Left renal cortex interstitium (tissue), 4 donors: Measurements from ENCODE around the gene SLC38A2. TPM values are rescaled to one million over a fixed set of nuclear protein-coding genes. Genes with fewer than 3 reads are reported as not detected.

Experiments
- DNase-seq, 4 donors: peaks; one replicate each; pipeline ENCODE4 v3.0.0-alpha.2; 2013; ENCODE audit warnings: low read depth in 4 of 4, low spot score in 2 of 4, missing footprints in 1 of 4
- polyA plus RNA-seq, 4 donors: library from polyadenylated mRNA; unstranded; fragments of 120-200 nt; gene quantifications; one replicate each; pipeline ENCODE4 v1.2.1, GENCODE V29; 2013; ENCODE audit not compliant: insufficient read length in 4 of 4

Gene SLC38A2
- polyA plus RNA-seq, 4 donors = 159 to 202 (median 185) TPM

DNA sequence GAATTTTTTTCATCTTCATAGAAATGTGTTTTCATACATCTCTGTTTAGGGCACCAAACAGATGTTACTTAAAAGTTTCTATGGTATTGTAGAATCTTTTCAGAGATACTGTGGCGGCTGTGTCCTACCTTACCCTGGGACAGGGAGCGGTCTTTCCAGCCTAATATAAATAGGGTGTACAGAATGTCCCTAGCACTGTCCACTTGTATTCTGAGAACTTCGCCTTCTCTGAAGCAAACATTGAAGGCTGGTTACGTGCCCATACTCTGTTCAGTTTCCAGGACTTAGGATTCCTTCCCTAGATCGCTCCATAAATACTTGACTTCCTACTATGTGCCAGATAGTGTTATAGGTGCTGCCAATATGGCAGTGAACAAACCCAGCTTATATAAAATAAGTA, 24.3 kb upstream of the SLC38A2 start:
- no peak for DNase-seq

- DNase-seq = no peak
Observed at GRCh38 chr12:46395388-46395787, 22.8 kb upstream of the SLC38A2 start.

DNA sequence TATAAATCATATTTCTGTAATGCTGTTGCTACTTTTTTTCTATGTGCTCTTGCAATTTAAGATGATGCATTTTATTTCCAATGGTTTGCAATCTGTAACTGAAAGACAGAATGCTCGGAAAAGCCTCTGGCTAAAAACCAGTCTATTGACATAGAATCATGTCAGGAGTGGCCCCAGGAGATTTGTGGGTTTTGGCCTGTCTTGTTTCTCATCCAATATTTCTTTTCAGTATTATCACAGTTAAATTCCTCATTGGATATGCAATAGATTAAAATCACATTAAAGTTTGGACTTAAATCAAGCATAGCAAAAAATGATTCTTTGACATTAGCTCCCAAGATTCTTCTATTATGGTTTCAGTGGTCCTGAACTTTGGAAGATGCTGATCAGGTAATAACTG, 19.1 kb upstream of the SLC38A2 start:
- DNase-seq = no peak

GRCh38 chr12:46390881-46391280, 18.3 kb upstream of the SLC38A2 start:
- no peak for DNase-seq

- no peak for DNase-seq
Observed at GRCh38 chr12:46390304-46390703, 17.7 kb upstream of the SLC38A2 start.

DNA sequence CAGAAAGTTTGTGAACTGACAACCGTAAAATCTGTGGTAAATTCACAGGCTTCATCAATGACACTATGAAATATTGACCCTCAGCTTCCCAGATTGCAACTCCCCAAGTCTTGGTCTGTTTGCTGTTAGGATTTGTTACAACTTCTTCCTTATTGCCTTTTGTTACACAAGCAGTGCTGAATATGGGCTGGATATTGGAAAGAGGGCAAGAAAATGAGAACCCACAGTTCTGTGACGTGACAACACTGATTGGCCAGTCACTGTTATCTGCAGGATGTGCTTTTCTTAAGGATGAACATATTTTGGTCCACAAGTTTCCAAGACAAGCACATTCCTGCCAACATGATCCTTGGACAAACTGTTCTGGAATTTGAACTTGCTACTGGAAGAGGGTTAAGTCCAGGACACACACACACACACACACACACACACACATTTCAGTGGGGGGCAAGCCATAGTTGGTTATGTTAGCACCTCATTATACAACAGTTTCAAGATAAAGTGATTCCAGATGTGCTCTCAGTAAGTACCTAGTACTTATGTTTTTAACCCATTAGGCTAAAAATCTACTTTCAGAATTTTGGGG, 16.6 kb upstream of the SLC38A2 start:
- no peak for DNase-seq

DNA sequence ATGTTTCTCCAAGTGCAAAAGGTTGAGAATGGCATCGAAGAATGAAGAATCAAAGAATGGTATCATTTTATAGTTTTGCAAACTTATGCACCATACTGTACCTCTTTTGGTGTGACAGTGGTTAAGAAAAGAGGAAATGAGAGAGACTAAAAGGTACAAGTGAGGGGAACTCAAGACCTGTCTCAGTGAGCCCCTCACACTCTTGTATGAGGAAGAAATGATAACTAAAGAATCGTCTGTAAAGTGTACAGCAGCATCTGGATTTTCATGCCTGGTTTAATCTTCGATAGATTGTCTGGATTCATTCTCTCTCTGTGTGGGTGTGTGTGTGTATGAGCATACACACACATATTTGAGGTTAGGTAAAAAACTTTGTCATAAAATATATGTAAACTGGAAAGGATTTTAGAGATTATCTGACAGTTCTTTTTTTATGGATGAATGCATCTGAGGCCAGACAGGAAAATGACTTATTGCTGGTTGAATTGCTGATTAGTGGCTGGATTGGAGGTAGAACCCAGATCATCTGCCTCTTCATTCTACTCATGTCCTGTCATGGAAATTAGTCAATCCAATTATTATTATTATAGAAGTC, 16.0 kb upstream of the SLC38A2 start:
- no peak for DNase-seq

- DNase-seq = no peak
Observed at GRCh38 chr12:46387670-46388069, 15.1 kb upstream of the SLC38A2 start.

GRCh38 chr12:46386877-46387629, 14.5 kb upstream of the SLC38A2 start:
- DNase-seq = no peak

DNA sequence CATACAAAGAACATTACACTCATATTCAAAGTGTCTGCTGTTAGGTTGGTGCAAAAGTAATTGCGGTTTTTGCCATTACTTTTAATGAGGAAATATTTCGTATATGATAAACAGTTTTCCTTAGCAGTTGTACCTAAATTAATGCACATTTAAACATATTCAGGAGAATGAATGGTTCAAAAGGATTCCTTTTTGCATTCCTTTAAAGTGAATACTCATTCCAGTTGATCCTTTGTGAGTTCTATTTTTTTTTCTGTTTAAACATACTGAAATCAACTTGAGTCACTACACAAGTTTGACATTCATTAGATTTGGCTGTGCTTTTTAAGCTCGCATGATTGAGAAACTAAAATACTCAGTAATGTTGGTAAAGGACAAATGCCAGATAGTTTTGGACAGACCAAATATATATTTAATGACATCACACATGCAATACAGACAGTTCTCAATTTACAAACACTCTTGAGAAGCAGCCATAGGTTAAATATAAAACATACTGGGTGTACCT, 13.8 kb upstream of the SLC38A2 start:
- no peak for DNase-seq

DNA sequence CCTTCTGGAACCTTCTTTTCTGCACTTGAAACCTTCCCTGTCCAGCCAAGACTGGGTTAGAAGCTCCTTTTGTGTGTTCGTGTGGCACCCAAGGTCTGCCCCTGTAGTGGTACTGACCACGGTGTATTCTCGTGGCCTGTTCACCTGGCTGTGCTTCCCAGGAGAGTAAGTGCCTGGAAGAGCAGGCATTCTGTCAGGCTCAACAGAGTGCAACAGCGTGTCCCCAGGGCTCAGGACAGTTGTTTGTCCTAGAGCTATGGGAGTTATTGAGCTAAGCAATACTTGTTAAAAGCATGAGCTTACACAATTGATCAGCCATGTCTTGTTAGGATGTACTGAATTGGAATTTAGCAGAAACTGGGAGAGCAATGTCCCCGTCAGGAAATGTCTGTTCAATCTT, 12.9 kb upstream of the SLC38A2 start:
- DNase-seq = no peak

DNA sequence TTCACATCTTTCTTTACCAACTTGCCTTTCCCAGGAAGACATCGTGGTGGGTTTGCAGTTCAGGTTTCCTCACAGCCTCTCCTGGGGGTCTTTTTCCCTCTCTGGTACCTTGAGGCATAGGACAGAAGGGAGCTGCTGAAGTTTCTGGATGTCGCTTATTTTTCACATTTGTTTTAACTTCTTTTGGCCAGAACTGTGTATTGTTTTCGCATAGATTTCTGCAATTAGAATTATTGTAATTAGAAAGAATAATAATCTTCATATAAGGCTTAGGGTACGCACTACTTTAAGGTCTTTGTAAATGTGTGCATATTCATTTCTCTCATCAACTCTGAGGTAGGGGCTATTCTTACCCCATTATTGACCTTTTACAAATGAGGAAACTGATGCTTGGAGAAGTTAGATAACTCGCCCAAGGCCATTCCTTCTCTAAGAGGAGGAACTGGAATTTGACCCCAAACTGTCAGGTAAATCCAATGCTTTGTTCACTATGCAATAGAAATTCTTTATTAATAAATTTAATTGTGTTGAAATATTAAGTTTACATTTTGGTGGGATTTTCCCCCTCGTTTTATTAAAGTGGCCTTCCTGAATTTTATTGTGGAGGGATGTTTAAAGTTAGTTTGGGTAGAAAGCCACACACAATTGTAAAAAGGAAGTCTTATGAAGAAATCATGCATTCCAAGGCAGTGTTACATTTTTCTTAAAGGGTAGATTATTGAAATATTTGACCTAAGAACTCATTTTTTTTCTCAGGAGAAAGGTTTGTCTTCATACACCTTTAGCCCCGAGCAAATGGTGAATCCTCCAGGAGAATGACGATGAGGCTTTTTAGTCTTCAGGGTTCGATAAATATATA, 12.1 kb upstream of the SLC38A2 start:
- no peak for DNase-seq

- DNase-seq = peak in 2 of 4 donors; percentile 56 to 61
Observed at GRCh38 chr12:46383654-46384450, 11.3 kb upstream of the SLC38A2 start.

- DNase-seq = peak in 3 of 4 donors; percentile 90 to 94 (median 93)
Observed at GRCh38 chr12:46382964-46383653, 10.5 kb upstream of the SLC38A2 start.

GRCh38 chr12:46382408-46382963, 9.9 kb upstream of the SLC38A2 start:
- no peak for DNase-seq

DNA sequence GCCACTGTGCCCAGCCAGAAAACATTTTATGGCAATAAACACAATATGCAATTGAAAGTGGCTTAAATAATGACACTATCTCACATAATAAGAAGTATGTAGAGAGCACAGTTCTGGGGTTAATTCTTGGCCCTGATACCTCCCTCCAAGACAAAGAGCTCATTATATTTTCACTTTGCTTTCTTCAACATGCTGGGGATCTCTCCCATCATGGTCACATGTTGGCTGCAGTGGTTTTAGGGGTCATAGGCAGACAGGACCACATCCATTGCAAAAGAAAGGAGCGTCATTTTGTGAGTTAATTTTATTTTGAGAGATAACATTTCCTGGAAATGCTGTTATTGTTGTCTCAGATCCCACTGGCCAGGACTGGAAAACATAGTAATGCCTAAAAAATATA, 8.3 kb upstream of the SLC38A2 start:
- DNase-seq = no peak

DNA sequence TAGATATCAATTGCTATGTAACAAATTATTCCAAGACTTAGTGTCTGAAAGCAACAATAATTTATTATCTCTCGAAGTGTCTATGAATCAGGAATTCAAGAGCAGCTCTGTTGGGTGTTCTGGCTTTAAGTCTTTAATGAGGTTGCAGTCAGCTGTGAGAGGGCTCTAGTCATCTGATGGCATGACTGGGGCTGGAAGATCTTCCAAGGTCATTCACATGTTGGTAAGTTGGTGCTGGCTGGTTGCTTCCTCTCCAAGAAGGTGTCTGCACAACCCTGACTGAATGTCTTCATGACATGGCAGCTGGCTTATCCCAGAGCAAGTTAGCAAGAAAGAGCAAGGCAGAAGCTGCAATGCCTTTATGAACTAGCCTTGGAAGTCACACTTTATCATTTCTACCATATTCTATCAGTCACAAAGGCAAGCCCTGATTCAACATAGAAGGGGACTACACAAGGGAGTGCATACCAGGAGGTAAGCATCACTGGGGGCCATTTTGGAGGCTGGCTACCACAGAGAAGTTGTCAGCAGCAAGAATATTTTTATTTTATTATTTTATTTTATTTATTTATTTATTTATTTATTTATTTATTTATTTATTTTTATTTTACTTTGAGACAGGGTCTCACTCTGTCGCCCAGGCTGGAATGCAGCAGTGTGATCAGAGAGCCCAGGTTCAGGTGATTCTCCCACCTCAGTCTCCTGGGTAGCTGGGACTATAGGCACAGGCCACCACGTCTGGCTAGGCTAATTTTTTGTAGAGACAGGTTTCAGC, 7.6 kb upstream of the SLC38A2 start:
- no peak for DNase-seq

GRCh38 chr12:46379352-46379751, 6.8 kb upstream of the SLC38A2 start:
- DNase-seq = no peak
